GM19324 (cell line): ENCODE results near the gene NAV3.

Source experiments
- ATAC-seq: cut with Tn5 transposase; IDR thresholded peaks from one replicate; pipeline ENCODE4 v1.9.1; 2021; ENCODE audit warnings: mild to moderate bottlenecking, moderate library complexity; ENCODE audit not compliant: unreplicated experiment, low FRiP score

The NAV3 gene

DNA sequence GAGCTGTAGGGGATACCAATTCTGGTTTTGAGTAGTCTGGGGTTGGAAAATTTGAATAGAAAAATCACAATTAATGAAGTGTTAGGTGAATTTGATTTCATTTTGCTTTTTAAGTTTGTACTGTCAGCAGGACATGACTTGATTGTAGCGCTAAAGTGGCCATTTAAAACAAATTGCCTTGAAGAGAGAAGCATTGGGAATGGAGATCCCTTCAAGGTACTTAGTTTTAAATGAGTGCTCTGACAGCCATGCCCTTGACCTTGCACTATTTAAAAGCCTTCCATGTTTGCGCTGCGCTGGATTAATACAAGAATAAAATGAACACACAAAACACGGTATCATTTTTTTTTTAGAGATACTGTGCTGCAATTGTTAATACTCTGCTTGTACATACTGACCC lies 345.9 kb downstream of the NAV3 start:
- ATAC-seq = no peak

DNA sequence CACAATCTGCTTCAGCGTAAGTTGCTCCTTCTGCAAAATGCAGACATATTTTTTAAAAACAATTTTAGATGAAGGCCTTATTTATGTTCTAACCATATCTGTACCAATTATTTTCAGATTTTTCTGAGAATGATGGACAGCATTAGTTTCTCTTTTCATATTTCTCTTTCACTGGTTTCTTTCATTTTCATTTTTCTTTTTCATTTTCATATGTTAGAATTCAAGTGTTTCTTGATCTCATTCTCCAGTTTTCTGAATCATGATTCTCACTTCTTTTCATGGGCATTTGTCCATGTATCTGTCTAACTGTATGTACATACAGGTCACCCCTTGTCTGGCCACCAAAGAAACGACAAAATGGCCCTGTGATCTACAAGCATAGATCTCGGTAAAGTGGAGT lies 346.6 kb downstream of the NAV3 start:
- no peak for ATAC-seq

DNA sequence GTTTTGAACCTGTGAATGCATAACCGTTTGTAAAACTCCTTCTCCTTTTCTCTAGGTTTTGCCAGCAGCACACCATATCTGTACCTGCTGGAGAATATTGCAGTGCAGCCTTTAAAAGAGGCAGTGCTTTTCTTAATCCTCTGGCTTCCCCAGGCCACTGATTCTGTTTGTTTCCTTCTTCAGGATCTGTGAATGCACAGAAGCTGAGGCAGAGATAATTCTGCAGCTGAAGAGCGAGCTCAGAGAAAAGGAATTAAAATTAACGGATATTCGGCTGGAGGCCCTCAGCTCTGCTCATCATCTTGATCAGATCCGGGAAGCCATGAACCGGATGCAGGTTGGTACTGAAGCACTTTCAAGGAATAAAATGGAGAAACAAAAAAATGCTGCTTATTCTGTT lies 348.7 kb downstream of the NAV3 start:
- no peak for ATAC-seq

DNA sequence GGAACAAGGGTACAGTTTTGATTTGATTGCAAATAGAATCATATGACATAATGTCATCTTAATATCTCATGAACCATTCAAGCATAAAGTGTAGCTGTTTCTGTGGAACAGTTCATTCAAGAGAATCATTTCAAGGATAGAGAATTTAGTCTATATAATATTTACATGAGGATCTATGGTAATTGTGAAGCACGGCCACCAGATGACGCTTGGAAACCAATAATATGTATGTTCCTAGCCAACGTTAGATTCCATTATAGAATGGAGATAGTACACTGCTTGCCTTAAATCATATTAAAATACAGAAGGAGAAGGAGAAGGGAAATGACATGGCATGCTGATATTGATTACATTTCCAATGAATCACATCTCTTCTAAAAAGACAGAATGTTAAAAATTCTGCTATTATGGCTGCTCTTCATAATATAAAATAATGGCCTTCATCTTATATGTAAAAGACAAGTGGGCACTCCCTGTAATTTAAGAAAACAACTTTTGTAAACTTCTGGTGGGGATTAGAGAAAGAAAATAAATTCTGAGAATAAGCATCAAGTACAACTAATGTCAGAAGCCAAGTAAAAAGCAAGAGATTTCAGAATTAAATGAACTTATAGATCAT lies 351.0 kb downstream of the NAV3 start:
- ATAC-seq = no peak

DNA sequence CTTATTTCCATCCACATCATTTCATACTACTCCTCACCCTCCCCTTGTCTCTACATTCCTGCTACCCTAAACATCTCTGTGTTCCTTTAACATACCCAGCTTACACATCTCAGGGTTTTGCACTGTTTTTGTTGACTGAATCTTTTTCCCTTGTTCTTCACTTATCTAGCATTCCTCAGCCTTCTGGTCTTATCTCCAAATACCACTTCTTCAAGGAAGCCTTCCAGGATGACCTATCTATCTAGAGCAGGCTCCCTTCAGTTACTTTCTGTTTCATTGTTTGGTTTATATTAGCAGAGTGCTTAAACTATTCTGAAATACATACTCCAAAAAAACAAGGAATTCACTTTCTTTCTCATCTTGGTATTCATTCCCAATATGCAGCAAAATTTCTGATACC lies 353.1 kb downstream of the NAV3 start:
- no peak for ATAC-seq

DNA sequence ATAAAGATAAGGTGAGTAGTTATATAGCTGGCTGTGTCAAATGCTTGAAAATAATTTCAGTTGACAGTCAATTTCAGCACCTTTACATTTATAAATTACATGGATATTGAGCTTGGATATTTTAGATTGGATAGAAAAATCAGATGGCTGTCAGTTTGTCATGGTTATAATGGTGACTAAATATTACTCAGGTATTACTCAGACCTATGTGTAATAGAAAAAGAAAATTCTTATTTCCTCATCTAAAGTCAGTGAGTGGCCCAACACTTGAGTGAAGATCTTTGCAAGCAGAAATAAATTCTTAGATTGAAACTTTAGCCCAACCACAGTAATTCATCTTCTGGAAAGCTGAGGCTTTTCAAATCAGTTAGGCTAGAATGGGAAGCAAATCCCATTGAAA lies 354.4 kb downstream of the NAV3 start:
- no peak for ATAC-seq

DNA sequence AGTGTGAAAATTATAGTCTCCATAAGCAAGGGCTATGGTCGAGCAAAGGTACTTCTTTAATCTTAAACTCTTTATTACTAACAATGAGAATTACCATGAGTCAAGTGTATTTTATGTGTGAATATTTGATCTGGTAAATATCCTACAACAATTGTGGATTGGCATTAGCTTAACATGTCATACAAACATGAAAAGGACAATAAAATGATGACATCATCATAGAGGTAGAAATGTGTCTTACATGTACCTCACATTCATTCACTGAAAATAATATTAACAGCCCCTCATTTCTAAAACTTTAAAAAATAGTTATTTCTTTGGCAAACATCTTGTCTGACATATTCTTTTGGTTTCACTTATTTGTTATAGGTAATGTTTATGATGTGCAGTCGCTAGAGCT lies 355.0 kb downstream of the NAV3 start:
- ATAC-seq = no peak

DNA sequence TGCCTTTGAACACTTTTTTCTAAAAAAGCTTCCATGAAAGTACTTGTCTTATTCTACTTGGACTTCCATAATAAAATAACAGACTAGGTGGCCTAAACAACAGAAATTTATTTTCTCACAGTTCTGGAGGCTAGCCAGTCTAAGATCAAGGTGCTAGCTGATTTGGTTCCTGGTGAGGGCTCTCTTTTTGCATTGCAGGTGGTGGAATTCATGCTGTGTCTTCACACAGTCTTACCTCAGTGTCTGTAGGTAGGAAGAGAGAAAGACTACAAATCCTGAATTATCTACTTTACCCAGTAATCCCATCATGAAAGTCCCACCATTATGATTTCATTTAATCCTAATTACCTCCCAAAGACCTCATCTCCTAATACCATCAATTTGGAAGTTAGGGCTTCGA lies 356.0 kb downstream of the NAV3 start:
- no peak for ATAC-seq

DNA sequence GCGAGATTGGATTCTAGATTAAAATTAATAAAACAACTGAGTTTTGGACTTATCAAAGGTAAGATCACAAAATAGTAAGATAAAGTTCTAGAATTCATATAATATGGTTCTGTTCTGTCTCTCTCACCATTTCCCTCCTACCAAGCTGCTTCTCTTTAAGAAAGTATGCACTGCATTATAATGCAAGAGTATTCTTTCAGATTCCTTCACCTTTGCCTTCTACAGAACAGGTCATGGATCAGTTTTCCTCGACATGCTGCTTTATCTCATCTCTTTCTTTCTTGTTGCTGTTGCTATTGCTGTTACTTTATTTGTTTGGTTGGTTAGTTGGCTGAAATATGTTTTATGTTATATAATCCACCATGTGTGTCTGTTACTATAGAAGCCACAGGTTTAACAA lies 357.0 kb downstream of the NAV3 start:
- no peak for ATAC-seq

DNA sequence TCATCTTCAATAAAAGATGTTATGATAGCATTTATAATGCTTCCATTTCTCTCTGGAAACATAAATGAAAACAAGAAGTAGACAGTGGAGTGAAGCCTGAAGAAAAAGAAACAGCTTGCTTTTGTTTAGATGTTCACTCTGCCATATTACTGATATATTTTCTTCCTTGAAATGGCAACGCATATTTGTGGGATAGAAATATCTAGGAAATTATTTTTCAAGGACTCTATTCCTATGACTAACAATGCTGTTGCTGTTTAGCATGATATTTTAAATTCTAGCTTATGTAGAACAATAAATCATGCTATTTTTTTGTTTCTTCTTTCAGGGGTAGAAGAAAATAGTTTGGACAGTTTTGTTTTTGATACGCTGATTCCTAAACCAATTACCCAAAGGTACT lies 359.0 kb downstream of the NAV3 start:
- no peak for ATAC-seq

DNA sequence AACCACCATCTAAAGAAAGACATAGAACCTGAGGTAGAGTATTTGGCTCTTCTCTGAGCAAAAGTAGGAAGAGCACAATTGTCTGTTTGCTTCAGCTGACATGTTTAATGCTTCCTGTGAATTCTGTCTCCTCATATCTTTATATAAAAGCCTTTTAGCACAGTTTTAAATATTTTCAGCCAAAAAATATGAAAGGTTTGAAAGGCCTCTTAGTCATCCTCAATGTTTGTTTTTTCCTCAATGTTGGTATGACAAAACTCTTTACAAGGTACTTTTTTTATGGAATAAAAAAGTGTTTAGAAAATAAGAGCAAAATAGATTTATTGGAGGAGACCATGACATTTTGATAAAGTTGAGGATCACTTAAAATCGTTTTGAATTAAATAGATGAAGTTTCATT lies 360.9 kb downstream of the NAV3 start:
- ATAC-seq = no peak

DNA sequence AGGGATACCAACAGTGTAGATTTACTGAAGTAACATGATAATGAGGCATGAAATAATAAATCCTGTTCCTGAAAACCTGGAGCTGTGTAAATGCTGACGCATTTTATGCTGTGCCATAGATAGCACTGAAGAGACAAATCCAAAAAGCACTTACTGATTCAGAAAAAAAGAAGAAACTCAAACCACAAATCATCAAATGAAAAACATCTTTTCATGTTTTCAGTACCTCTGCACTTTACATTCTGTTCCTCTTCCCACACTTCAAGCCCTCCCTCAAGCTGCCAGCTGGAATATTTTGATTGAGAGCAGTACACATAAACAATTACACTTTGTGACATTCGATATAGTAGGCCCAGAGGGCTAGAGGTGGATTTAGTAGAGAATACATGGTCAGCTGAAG lies 362.3 kb downstream of the NAV3 start:
- no peak for ATAC-seq

DNA sequence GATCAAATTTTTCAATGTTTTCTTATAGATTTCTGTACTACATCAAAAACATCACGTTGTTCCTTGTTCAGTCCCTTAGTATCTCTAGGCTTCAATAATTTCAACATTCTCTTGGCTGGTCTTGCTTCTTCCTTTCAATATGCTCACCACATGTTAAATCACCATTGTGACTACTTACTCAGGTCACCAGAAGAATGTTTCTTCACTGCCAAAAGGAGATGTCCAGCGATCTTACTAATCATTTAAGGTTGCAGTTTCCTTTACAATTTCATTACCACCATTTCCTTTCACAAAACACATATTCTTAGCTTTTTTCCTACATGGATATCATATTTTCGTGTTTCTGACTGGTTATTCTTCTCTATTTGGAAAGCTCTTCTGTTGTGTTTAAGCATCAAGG lies 363.8 kb downstream of the NAV3 start:
- ATAC-seq = no peak

DNA sequence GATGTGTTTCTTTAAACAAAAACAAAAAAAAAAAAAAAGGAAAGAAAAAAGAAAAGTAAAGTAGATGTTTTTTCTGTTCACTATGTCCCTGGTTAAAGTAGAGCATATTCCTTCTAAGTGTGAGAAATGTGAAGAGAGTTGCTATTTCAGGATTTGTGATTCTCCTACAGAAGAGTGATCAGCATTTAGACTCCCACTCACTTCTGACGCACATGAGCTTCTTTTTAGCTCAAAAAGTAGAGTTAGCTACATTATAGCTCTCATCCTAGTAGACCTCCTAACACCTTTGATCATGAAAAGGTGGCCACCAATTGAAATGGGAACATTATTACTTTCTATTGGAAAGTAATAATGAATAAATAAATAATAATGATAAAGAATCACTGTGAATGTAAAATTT lies 368.2 kb downstream of the NAV3 start:
- no peak for ATAC-seq

DNA sequence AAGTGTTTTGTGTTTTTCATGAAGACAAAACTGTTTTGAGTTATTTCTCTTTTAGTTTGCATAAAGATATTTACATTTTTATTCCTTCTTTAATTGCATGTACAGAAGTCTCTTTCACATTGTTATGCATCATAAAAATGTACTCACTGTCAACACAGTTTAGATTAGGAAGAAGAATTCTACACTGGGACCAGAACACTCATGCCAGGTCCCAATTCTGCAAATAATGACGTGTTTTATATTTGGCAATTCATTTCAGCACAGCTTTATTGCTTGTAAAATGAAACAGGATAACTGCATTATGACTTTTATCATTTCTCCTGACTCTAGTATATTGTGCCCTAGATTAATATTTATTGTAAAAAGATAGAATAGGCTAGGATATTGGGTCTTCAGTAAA lies 369.2 kb downstream of the NAV3 start:
- no peak for ATAC-seq

DNA sequence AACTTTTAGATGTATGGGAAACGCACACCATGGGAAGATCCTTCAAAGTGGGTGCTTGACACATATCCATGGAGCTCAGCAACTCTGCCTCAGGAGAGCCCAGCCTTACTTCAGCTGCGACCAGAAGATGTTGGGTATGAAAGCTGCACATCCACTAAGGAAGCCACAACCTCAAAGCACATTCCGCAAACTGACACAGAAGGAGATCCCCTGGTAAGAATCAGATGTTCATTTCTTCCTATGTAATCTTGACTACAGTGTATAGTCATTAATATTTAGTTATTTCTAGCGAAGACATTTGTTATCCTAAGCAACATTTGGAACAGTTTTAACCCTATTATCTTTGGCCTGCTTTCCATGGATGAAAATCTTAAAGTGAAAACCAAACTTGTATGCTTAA lies 374.2 kb downstream of the NAV3 start:
- no peak for ATAC-seq

DNA sequence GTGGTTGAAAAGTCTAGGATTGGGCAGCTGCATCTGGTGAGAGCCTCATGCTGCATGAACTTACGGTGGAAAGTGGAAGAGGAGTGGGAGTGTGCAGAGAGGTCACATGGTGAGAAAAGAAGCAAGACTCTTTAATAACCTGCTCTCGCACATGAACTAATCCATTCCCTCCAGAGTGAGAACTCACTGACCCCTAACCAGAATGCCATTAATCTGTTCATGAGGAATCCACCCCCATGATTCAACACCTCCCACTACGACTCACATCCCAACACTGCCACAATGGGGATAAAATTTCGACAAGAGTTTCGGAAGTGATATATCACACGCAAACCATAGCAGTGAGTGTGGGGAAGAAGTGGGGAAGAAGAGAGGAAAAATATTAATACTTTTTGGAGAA lies 377.4 kb downstream of the NAV3 start:
- ATAC-seq = no peak

DNA sequence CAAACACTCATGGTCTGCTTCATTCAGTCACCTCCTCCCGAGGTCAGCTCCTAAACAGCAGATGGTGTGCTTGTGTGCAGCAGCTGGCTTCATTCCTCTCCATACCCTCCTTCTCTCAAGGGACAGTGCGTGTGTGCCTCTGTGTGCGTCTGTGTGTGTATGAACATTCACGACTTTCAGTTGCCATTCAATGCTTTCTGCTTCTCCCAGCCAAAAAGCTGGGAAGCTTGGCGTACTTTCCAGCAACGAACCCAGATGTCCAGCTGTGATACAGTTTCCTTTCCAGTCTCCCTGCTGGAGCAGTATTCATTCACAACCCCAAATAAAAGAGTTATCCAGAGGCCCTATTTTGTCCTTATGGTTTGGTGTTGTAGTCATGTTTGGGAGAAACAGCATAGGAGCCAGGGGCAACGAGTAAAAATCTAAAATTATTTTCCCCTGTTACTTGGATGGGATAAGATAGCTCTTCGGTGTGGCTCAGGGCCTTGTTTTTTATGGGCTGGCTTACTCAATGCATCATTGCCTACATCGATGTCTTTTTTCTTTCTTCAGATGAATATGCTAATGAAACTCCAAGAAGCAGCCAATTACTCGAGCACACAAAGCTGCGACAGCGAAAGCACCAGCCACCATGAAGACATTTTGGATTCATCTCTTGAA lies 379.3 kb downstream of the NAV3 start:
- ATAC-seq = no peak

DNA sequence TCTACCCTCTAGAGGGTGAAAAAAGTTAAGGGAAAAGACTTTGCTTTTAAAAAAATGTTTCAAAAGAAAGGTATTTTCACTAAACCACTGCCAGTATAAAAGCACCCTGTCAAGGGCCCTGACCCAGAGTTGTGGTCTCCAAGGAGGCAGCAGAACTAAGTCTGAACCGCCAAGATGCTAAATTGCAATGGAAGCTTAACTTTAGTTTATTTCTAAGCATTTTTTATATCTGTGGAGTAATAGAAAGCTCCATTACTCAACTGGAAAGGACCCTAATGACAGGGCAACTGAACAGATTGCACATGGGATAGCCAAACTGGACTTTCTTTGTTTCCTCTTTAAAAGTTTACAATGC lies 379.8 kb downstream of the NAV3 start:
- ATAC-seq = no peak

DNA sequence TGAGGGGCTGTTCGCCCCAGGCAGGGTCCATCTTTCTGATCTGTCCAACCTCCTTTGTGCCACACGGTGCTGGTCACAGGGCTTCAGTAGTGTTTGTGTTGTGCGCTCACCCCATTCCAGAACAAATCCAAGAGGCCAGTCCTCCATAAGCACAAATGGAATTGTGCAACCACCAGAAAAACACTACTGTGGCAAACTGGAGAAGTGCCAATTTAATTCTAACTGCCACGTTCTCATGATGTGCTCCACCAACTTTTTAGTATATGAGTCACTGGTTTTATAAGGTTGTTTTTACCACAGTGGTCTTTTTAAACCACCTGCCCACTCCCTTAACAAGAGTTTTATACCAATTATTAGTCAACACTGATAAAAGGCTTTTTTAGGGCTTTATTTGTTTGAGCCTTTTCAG lies 380.2 kb downstream of the NAV3 start:
- no peak for ATAC-seq

DNA sequence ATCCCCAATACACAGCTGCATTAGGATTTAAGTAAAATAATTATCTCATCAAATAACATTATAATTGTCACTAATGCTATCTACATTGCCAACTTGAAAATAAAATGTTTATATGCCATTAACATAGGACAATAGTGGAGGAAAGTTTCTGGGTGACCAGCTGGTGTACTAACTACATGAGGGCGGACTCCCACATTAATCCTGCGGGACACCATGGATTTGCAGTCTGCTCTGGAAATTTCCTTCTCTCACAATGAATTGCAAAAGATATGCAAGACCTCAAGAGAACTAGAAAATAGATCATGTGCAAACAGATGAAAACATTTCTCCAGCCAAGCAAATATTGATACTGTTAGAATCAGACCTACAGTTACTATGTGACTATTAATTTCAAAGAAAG lies 390.1 kb downstream of the NAV3 start:
- ATAC-seq = no peak

DNA sequence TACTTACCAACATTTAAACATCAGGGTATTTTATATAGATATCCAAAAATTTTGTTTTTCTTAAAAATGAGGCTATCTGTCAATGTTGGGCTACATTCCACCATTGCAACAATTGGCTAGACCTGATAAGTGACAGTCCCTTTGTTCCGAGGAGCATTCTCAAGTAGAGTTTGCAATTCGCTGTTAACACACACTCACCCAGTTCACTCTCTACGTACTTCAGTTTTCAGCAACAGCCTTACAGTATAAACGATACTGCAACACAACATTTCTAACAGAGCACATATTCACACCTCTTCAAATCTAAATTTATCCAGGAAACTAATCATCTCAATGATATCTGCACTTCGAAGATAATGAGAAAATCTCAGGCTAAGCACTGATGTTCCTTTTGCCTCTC lies 393.5 kb downstream of the NAV3 start:
- ATAC-seq = no peak

DNA sequence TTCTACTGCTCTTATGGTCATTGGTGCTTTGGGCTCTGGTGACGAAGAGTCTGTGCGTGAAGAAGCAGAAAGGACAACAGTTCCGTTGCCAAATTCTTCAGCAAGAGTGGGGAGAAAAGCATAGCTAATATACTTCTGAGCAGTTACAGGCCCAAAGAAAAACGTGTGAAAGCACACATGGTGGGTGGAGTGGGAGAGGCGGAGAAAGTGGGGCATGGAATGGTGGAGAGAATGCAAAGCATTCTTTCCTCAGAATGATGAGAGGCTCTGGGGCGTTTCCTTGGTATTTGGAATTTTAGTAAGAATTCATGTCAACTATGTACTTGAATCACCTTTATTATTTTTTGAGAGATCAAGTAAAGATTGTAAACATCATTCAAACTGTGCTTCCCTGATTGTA lies 396.1 kb downstream of the NAV3 start:
- ATAC-seq = no peak
